Brain microvascular endothelial cell (primary cell): ENCODE results near the gene WDR31.

Experiments
- DNase-seq: peaks from one replicate; pipeline ENCODE4 v3.0.0-alpha.2; 2020
- H3K27ac ChIP-seq: fragments of 250-450 bp; sonication (Bioruptor Pico); 2 replicates; pipeline ENCODE4 v1.5.1; 2020; ENCODE audit warnings: mild to moderate bottlenecking, moderate library complexity
- H3K27me3 ChIP-seq: fragments of 250-450 bp; sonication (Bioruptor Pico); replicated peaks from 2 replicates; pipeline ENCODE4 v1.5.1; 2020; ENCODE audit warnings: mild to moderate bottlenecking
- H3K36me3 ChIP-seq: fragments of 250-450 bp; sonication (Bioruptor Pico); replicated peaks from 2 replicates; pipeline ENCODE4 v1.5.1; 2020; ENCODE audit warnings: mild to moderate bottlenecking
- H3K4me3 ChIP-seq: 2 replicates; pipeline ENCODE4 v1.5.1; 2011; ENCODE audit warnings: low read depth, mild to moderate bottlenecking, control low read depth, low read length, moderate library complexity
- in situ Hi-C: cut with HindIII; loops from 2 replicates; pipeline ENCODE4 v1.10.0; 2017; ENCODE audit warnings: low sequenced_read_pairs, low pct_ligation_motif_present
- TF ChIP-seq, protein P1 (sequence below): IDR thresholded peaks from 2 replicates; pipeline ENCODE4 v1.5.1; 2011; ENCODE audit warnings: low read depth, mild to moderate bottlenecking, moderate library complexity, low read length, control low read depth, inconsistent platforms; ENCODE audit errors: missing control alignments

The WDR31 gene

GRCh38 chr9:113375057-113376023 is 35.3 kb upstream of the WDR31 start:
- TF ChIP-seq, protein P1, sequence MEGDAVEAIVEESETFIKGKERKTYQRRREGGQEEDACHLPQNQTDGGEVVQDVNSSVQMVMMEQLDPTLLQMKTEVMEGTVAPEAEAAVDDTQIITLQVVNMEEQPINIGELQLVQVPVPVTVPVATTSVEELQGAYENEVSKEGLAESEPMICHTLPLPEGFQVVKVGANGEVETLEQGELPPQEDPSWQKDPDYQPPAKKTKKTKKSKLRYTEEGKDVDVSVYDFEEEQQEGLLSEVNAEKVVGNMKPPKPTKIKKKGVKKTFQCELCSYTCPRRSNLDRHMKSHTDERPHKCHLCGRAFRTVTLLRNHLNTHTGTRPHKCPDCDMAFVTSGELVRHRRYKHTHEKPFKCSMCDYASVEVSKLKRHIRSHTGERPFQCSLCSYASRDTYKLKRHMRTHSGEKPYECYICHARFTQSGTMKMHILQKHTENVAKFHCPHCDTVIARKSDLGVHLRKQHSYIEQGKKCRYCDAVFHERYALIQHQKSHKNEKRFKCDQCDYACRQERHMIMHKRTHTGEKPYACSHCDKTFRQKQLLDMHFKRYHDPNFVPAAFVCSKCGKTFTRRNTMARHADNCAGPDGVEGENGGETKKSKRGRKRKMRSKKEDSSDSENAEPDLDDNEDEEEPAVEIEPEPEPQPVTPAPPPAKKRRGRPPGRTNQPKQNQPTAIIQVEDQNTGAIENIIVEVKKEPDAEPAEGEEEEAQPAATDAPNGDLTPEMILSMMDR: no peak
- no peaks in the 10 kb centered on the region for H3K36me3 ChIP-seq
- no peak overlapping the region for H3K27ac ChIP-seq
- no peak overlapping the region for H3K4me3 ChIP-seq
- H3K27me3 ChIP-seq: no peaks in the 10 kb centered on the region
- in situ Hi-C loops: no loop called here
- peak; percentile 12 for DNase-seq

- in situ Hi-C loops: no loop called here
- no peak for DNase-seq
- H3K4me3 ChIP-seq: no peak overlapping the region
- H3K27ac ChIP-seq: no peak overlapping the region
- H3K27me3 ChIP-seq: no peaks in the 10 kb centered on the region
- TF ChIP-seq, protein P1: no peak
- no peaks in the 10 kb centered on the region for H3K36me3 ChIP-seq
Measured at GRCh38 chr9:113373676-113374392, 33.8 kb upstream of the WDR31 start.

GRCh38 chr9:113373256-113373655 is 33.2 kb upstream of the WDR31 start:
- Histone ChIP-seq H3K27me3 (no peaks in the 10 kb centered on the region), H3K36me3 (no peaks in the 10 kb centered on the region)
- in situ Hi-C loops: no loop called here

DNA sequence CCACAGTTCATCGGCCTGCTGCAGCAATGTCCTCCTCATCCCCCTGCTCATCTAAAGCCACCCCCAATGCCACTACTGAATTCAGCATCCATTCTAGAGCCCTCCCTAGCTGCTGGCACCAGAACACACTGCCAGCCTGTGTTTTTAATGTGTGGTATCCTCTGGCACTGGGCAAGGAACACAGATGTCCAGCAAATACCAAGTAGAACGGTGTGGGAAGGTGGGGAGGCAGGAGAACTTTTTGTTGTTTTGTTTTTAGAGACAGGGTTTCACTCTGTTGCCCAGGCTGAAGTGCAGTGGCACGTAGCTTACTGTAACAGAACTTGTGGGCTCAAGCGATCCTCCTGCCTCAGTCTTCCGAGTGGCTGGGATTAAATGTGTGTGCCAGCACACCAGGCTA is 32.0 kb upstream of the WDR31 start:
- no peak overlapping the region for H3K27ac ChIP-seq
- TF ChIP-seq, protein P1: no peak
- H3K36me3 ChIP-seq: no peaks in the 10 kb centered on the region
- in situ Hi-C loops: no loop called here
- H3K4me3 ChIP-seq: no peak overlapping the region
- DNase-seq: no peak
- no peaks in the 10 kb centered on the region for H3K27me3 ChIP-seq

More at GRCh38 chr9:113373256-113373655, 33.2 kb upstream of the WDR31 start:
- TF ChIP-seq, protein P1: no peak
- no peak for DNase-seq
- Histone ChIP-seq H3K4me3 (no peak overlapping the region), H3K27ac (no peak overlapping the region)

DNA sequence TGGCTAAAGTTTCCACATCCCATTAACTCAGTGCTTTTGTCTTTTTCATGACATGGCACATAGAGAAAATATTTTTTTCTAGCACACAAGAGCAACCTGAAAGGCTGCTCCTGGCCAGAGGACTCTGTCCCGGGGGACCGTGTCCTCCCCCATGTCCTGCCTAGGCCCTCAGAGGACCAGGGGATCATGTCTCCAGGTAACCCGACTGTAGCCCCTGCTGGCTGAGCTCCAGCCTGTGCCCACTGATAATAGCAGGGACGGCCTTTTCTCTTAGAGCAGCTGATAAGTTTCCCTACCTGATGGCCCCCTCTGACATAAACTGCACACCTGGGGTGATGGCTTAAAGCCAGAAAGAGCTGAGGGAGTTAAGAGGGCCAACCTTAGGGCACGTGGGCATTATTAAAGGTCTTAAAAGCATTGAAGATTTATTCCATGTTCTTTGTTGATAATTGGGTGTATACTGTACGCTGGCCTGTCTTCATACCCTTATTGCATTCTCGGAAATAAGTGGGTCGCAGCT is 30.8 kb upstream of the WDR31 start:
- Histone ChIP-seq H3K27ac (no peak overlapping the region), H3K36me3 (no peaks in the 10 kb centered on the region), H3K27me3 (no peaks in the 10 kb centered on the region), H3K4me3 (no peak overlapping the region)
- no peak for DNase-seq
- in situ Hi-C loops: no loop called here
- TF ChIP-seq, protein P1: no peak
